IPS DF 6.9 (cell line): ENCODE data around the gene PITPNC1.

ENCODE experiments used
- DNase-seq: peaks from one replicate; pipeline ENCODE4 v3.0.0-alpha.2; 2013; ENCODE audit warnings: low read depth, low spot score
- H3K27ac ChIP-seq: one replicate; pipeline ENCODE4 v1.5.1; 2013; ENCODE audit warnings: low read length, control low read depth
- H3K27me3 ChIP-seq: 2 replicates; pipeline ENCODE4 v1.6.1; 2013; ENCODE audit warnings: mild to moderate bottlenecking, low read length; ENCODE audit not compliant: control insufficient read depth, insufficient read depth
- H3K36me3 ChIP-seq: 2 replicates; pipeline ENCODE4 v1.6.1; 2013; ENCODE audit warnings: low read length; ENCODE audit not compliant: control insufficient read depth, insufficient read depth
- H3K4me1 ChIP-seq: 2 replicates; pipeline ENCODE4 v1.6.1; 2013; ENCODE audit warnings: low read length; ENCODE audit not compliant: control insufficient read depth, insufficient read depth
- H3K4me3 ChIP-seq: 2 replicates; pipeline ENCODE4 v1.5.1; 2013; ENCODE audit warnings: mild to moderate bottlenecking, low read length
- H3K9me3 ChIP-seq: 2 replicates; pipeline ENCODE4 v1.6.1; 2013; ENCODE audit warnings: low read length, inconsistent platforms; ENCODE audit not compliant: control insufficient read depth, insufficient read depth
- WGBS: extraction: QIAGEN DNeasy Blood & Tissue Kit; methylation state at CpG from one replicate; pipeline ENCODE4 v1.1.7; 2013; ENCODE audit warnings: mixed read lengths, missing lambda C conversion rate; ENCODE audit not compliant: insufficient read length, insufficient coverage; 5-methylcytosine and 5-hydroxymethylcytosine counted together

The PITPNC1 gene

GRCh38 chr17:67433248-67433924 lies 56.3 kb downstream of the PITPNC1 start:
- Histone ChIP-seq H3K27ac (no peak overlapping the region), H3K9me3 (no peaks in the 10 kb centered on the region), H3K27me3 (no peaks in the 10 kb centered on the region), H3K4me1 (no peaks in the 10 kb centered on the region), H3K4me3 (no peak overlapping the region), H3K36me3 (no peaks in the 10 kb centered on the region)
- DNase-seq, result no peak
- WGBS, result no CpG with 5 or more reads among the region's 21 CpGs

GRCh38 chr17:67434061-67434525 lies 57.0 kb downstream of the PITPNC1 start:
- H3K27ac ChIP-seq, result no peak overlapping the region
- no peaks in the 10 kb centered on the region for H3K36me3 ChIP-seq
- no peaks in the 10 kb centered on the region for H3K27me3 ChIP-seq
- no CpG with 5 or more reads among the region's 6 CpGs for WGBS
- no peak for DNase-seq
- no peaks in the 10 kb centered on the region for H3K9me3 ChIP-seq
- H3K4me1 ChIP-seq, result no peaks in the 10 kb centered on the region
- no peak overlapping the region for H3K4me3 ChIP-seq

GRCh38 chr17:67435122-67435521 lies 58.0 kb downstream of the PITPNC1 start:
- Histone ChIP-seq H3K27ac (no peak overlapping the region), H3K27me3 (no peaks in the 10 kb centered on the region), H3K4me1 (no peaks in the 10 kb centered on the region), H3K9me3 (no peaks in the 10 kb centered on the region), H3K4me3 (no peak overlapping the region), H3K36me3 (no peaks in the 10 kb centered on the region)
- no CpG with 5 or more reads among the region's 5 CpGs for WGBS
- no peak for DNase-seq

DNA sequence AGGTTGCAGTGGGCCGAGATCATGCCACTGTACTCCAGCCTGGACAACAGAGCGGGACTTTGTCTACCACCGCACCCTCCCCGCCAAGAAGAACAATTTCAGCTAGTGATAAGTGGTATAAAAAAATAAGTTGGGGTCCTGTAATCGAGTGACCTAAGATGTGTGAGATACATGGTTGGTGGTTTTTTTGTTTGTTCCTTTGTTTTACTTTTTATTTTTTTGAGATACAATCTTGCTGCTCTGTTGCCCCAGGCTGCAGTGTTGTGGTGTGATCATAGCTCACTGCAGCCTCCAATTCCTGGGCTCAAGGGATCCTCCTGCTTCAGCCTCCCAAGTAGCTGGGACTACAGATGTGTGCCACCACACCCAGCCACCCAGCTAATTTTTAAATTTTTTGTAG lies 58.7 kb downstream of the PITPNC1 start:
- H3K4me3 ChIP-seq, result no peak overlapping the region
- H3K27me3 ChIP-seq, result no peaks in the 10 kb centered on the region
- H3K9me3 ChIP-seq, result no peaks in the 10 kb centered on the region
- WGBS, result no CpG with 5 or more reads among the region's 5 CpGs
- no peaks in the 10 kb centered on the region for H3K4me1 ChIP-seq
- DNase-seq, result no peak
- H3K36me3 ChIP-seq, result no peaks in the 10 kb centered on the region
- H3K27ac ChIP-seq, result no peak overlapping the region

- no peaks in the 10 kb centered on the region for H3K27me3 ChIP-seq
- H3K9me3 ChIP-seq, result no peaks in the 10 kb centered on the region
- no peak overlapping the region for H3K27ac ChIP-seq
- no peaks in the 10 kb centered on the region for H3K4me1 ChIP-seq
- no peak overlapping the region for H3K4me3 ChIP-seq
- WGBS, result no CpG with 5 or more reads among the region's 10 CpGs
- no peaks in the 10 kb centered on the region for H3K36me3 ChIP-seq
- DNase-seq, result no peak
These were observed 59.2 kb downstream of the PITPNC1 start for GRCh38 chr17:67436233-67436632.

- Histone ChIP-seq H3K27me3 (no peaks in the 10 kb centered on the region), H3K4me1 (peaks cover 2% of the 10 kb centered on the region; the same call in 1 of the 2 replicates), H3K36me3 (no peaks in the 10 kb centered on the region), H3K9me3 (no peaks in the 10 kb centered on the region), H3K4me3 (no peak overlapping the region), H3K27ac (no peak overlapping the region)
- no peak for DNase-seq
- whole genome bisulfite sequencing, result no CpG with 5 or more reads among the region's 3 CpGs
These were observed 61.6 kb downstream of the PITPNC1 start for GRCh38 chr17:67438667-67439066.

GRCh38 chr17:67439269-67439668 lies 62.2 kb downstream of the PITPNC1 start:
- Histone ChIP-seq H3K4me1 (peaks cover 2% of the 10 kb centered on the region; the same call in 1 of the 2 replicates), H3K9me3 (no peaks in the 10 kb centered on the region), H3K36me3 (no peaks in the 10 kb centered on the region), H3K4me3 (no peak overlapping the region), H3K27ac (no peak overlapping the region), H3K27me3 (no peaks in the 10 kb centered on the region)
- DNase-seq, result no peak
- no CpG with 5 or more reads among the region's 2 CpGs for WGBS

GRCh38 chr17:67440277-67441051 lies 63.4 kb downstream of the PITPNC1 start:
- Histone ChIP-seq H3K27ac (no peak overlapping the region), H3K4me3 (no peak overlapping the region)
- no CpG with 5 or more reads among the region's 7 CpGs for WGBS

DNA sequence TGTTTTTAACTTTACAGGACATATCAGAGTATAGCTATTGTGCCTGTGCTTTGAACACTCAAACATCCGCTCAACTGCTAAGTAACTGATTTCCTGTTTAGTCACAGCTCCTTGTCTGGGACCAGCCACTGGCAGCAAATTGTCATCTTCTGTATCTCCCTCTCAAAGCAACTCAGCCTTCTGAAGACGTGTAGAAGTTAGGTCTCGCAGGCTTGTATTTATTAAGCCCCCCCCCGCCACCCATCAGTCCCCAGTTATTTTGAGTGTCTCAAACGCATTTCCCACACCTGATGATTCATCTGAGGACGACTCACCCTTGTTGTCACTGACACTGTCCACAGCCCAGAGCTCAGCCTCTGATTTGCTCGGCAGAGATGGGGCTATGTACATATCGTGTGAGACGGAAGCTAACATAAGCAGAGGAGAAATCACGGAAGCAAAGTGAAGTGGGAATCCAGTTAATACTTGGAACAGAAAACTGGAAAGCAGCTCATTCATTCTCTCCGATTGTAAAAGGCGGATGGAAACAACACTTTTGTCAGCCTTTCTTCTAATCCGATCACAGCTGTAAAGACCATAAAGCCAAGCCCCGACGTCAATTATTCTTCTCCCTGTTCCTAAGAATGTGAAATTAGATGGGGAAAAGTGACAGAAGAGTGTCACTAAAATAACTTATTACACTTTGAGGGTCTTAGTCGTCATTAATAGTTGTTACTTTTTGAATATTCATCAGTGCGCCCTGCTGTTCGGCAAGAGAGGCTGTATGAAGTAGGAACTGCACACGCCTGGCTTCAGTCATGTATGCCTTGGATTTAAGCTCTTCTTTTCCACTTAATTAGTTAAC lies 64.2 kb downstream of the PITPNC1 start:
- WGBS, result no CpG with 5 or more reads among the region's 19 CpGs

More at GRCh38 chr17:67440277-67441051, 63.4 kb downstream of the PITPNC1 start:
- Histone ChIP-seq H3K9me3 (no peaks in the 10 kb centered on the region), H3K27me3 (no peaks in the 10 kb centered on the region), H3K4me1 (peaks cover 2% of the 10 kb centered on the region; the same call in 1 of the 2 replicates), H3K36me3 (no peaks in the 10 kb centered on the region)
- no peak for DNase-seq

DNA sequence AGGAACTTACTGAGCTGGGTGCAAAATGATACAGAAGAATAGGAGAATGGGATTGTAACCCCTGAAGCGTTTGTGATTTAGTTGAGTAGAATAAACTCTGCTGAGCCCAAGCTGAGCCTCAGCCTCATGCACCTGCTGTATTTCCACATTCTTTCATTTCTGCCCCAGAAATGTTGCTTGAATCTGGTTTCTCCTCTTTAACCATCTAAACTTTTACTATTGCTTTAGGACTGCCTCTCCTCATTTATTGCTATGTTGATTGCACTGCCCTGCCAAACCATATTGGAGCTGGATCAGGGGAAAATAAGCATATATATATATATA lies 64.8 kb downstream of the PITPNC1 start:
- H3K4me3 ChIP-seq, result no peak overlapping the region
- H3K4me1 ChIP-seq, result peaks cover 3% of the 10 kb centered on the region; the same call in 1 of the 2 replicates
- DNase-seq, result no peak
- no peaks in the 10 kb centered on the region for H3K27me3 ChIP-seq
- no CpG with 5 or more reads among the region's 1 CpG for WGBS
- H3K27ac ChIP-seq, result no peak overlapping the region
- no peaks in the 10 kb centered on the region for H3K36me3 ChIP-seq
- H3K9me3 ChIP-seq, result no peaks in the 10 kb centered on the region

More for the DNA sequence above, 64.2 kb downstream of the PITPNC1 start:
- no peak for DNase-seq
- Histone ChIP-seq H3K9me3 (no peaks in the 10 kb centered on the region), H3K4me1 (peaks cover 2% of the 10 kb centered on the region; the same call in 1 of the 2 replicates), H3K27me3 (no peaks in the 10 kb centered on the region), H3K36me3 (no peaks in the 10 kb centered on the region), H3K4me3 (no peak overlapping the region), H3K27ac (no peak overlapping the region)
